ENCODE data around the gene TLL1. TPM values are rescaled to one million over a fixed set of nuclear protein-coding genes. Genes with fewer than 3 reads are reported as not detected.

The TLL1 gene
- total and polyA plus RNA-seq, 10 donors, result 0.07 to 1.1 (median 0.21) TPM

DNA sequence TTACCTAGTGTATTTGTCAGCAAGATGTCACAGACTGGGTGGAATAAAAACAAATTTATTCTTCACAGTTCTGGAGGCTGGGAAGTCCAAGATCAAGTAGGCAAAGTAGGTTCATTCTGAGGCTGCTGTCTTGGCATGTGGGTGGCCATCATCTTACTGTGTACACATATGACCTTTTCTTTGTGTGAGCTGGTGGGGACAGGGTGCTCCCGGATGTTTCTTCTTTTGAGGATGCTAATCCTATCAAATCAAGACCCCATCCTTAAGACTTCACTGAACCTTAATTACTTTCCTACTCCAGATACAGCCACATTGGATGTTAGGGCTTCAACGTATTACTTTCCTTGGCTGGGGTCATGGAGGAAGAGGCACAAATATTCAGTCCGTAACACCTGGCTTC is 74.0 kb downstream of the TLL1 start:
- Histone ChIP-seq H3K27me3 (replicated peaks in 1 of 7) (no peaks in the 10 kb centered on the region), H3K4me3 (no peak overlapping the region), H3K27ac (no peak overlapping the region), H3K9me3 (peaks cover 0 to 11% (median 3%) of the 10 kb centered on the region in 8 donors), H3K4me1 (no peaks in the 10 kb centered on the region), H3K36me3 (no peaks in the 10 kb centered on the region)
- no peak for TF ChIP-seq POLR2A (IDR thresholded peaks at IDR 0.05)
- no peak for TF ChIP-seq POLR2AphosphoS5 (IDR thresholded peaks at IDR 0.05)
- TF ChIP-seq, protein P1, sequence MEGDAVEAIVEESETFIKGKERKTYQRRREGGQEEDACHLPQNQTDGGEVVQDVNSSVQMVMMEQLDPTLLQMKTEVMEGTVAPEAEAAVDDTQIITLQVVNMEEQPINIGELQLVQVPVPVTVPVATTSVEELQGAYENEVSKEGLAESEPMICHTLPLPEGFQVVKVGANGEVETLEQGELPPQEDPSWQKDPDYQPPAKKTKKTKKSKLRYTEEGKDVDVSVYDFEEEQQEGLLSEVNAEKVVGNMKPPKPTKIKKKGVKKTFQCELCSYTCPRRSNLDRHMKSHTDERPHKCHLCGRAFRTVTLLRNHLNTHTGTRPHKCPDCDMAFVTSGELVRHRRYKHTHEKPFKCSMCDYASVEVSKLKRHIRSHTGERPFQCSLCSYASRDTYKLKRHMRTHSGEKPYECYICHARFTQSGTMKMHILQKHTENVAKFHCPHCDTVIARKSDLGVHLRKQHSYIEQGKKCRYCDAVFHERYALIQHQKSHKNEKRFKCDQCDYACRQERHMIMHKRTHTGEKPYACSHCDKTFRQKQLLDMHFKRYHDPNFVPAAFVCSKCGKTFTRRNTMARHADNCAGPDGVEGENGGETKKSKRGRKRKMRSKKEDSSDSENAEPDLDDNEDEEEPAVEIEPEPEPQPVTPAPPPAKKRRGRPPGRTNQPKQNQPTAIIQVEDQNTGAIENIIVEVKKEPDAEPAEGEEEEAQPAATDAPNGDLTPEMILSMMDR (IDR thresholded peaks at IDR 0.05 in 8 of 11, conservative IDR thresholded peaks at IDR 0.05 in 3 of 11), result no peak
- no peak for DNase-seq
- intact Hi-C loops (cut with DNase I; ENCODE audit: low total_unique reads), result no loop called here
- 86 to 94% (median 88%) methylated on average over 3 of the region's 3 CpGs for WGBS, 5 donors

DNA sequence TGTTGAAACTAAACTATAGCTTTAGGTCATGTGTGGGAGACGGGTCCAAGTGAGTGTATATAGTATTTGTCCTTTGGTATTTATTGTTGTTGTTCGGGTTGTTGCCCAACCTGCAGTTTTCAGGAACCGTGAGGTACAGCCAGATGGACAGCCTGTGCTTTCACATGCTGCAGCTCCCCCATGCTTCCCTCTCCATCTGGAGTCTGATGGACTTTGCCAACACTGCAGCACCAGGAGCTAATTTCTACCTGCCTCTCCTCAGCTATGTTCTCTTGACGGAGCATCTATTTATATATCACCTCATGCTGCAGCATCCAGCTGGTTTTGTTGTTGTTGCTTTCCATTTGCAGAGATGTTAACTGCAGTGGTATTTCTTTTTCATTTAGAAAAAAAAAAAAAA is 80.1 kb downstream of the TLL1 start:
- no peaks in the 10 kb centered on the region for H3K4me1 ChIP-seq
- no peak overlapping the region for H3K4me3 ChIP-seq
- peaks cover 0 to 39% (median 27%) of the 10 kb centered on the region in 8 donors for H3K9me3 ChIP-seq
- intact Hi-C loops (cut with DNase I; ENCODE audit: low total_unique reads), result no loop called here
- TF ChIP-seq, protein P1 (IDR thresholded peaks at IDR 0.05 in 8 of 11, conservative IDR thresholded peaks at IDR 0.05 in 3 of 11), result no peak
- TF ChIP-seq POLR2A (IDR thresholded peaks at IDR 0.05), result no peak
- no peaks in the 10 kb centered on the region for H3K27me3 ChIP-seq (replicated peaks in 1 of 7)
- H3K27ac ChIP-seq, result no peak overlapping the region
- 69 to 84% (median 78%) methylated on average over 4 of the region's 4 CpGs for WGBS, 5 donors
- no peak for DNase-seq
- no peaks in the 10 kb centered on the region for H3K36me3 ChIP-seq

DNA sequence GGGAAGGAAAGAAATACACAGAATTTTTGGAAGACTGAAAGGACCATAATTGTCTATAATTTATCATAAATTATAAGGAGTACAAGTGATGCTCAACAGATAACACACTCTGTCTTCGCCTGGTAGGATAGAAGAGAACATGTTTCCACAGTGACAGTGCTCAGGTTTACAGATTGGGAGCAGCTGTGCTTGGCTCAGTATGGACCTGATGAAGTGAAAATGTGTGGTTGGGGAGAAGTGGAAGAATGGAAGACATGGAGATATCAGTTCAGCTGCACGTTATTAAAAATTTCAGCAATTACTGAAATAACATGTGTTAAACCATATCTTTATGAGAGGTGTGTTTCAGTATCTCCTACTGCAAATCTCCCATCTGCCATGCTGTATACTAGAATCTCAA is 90.6 kb downstream of the TLL1 start:
- no peak for DNase-seq
- intact Hi-C loops (cut with DNase I; ENCODE audit: low total_unique reads), result no loop called here
- TF ChIP-seq, protein P1 (IDR thresholded peaks at IDR 0.05 in 8 of 11, conservative IDR thresholded peaks at IDR 0.05 in 3 of 11), result no peak
- TF ChIP-seq POLR2AphosphoS5 (IDR thresholded peaks at IDR 0.05), result no peak
- no peak for TF ChIP-seq POLR2A (IDR thresholded peaks at IDR 0.05)
- H3K27ac ChIP-seq, result no peak overlapping the region
- H3K4me1 ChIP-seq, result no peaks in the 10 kb centered on the region
- H3K36me3 ChIP-seq, result no peaks in the 10 kb centered on the region
- WGBS, 5 donors, result 75 to 94% (median 84%) methylated on average over 2 of the region's 2 CpGs
- no peak overlapping the region for H3K4me3 ChIP-seq
- H3K27me3 ChIP-seq (replicated peaks in 1 of 7), result no peaks in the 10 kb centered on the region
- peaks cover 0 to 36% (median 27%) of the 10 kb centered on the region in 8 donors for H3K9me3 ChIP-seq

DNA sequence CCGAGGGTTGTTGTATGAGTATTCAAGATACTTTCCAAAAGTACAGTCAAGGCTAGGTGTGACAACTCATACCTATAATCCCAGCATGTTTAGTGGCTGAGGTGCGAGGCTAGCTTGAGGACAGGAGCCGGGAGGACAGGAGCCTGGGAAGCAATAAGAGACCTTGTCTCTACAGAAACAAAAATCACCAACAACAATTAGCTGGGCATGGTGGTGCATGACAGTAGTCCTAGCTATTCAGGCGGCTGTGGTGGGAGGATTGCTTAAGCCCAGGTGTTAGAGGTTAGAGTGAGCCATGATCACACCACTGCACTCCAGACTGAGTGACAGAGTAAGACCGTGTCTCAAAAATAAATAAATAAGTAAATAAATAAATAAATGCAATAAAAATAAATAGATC is 91.6 kb downstream of the TLL1 start:
- WGBS, 5 donors, result 79 to 95% (median 90%) methylated on average over 5 of the region's 5 CpGs
- Histone ChIP-seq H3K27me3 (replicated peaks in 1 of 7) (no peaks in the 10 kb centered on the region), H3K27ac (no peak overlapping the region), H3K4me1 (no peaks in the 10 kb centered on the region), H3K4me3 (no peak overlapping the region), H3K9me3 (peaks cover 0 to 33% (median 25%) of the 10 kb centered on the region in 8 donors), H3K36me3 (no peaks in the 10 kb centered on the region)
- intact Hi-C loops (cut with DNase I; ENCODE audit: low total_unique reads), result no loop called here
- DNase-seq, result no peak
- TF ChIP-seq POLR2A (IDR thresholded peaks at IDR 0.05) (no peak), POLR2AphosphoS5 (IDR thresholded peaks at IDR 0.05) (no peak)
- TF ChIP-seq, protein P1 (IDR thresholded peaks at IDR 0.05 in 8 of 11, conservative IDR thresholded peaks at IDR 0.05 in 3 of 11), result no peak

Measured in spleen (tissue), 11 donors.